A549 (cell line): ENCODE results near the gene INPP4B. TPM values are rescaled to one million over a fixed set of nuclear protein-coding genes. Genes with fewer than 3 reads are reported as not detected.

ENCODE experiments used
- ATAC-seq, 2 experiments: fragments of 200-7000 bp in 1 of 2; fragments of >200 bp in 1 of 2; cut with Nextera tagmentation in 1 of 2; cut with Tn5 transposase in 1 of 2; 3 replicates each; pipeline versions ENCODE4 v1.8.0 to v1.9.1; 2018 to 2020; ENCODE audit warnings: mild to moderate bottlenecking in 1 of 2, moderate library complexity in 1 of 2
- CTCF ChIA-PET: fragments of 300-600 bp; sonication (Branson Sonifier 250); formaldehyde crosslinking; extraction: SDS; loops from one replicate; lab custom pipeline; 2021; ENCODE audit warnings: antibody characterized with exemption, inconsistent platforms; lab: Yijun Ruan, JAX
- POLR2A ChIA-PET: fragments of 350-600 bp; formaldehyde crosslinking; extraction: SDS; loops from one replicate; lab custom pipeline; 2021; ENCODE audit warnings: antibody characterized with exemption, inconsistent platforms; lab: Yijun Ruan, JAX
- DNase-seq, 2 experiments: peaks; one replicate each; pipeline versions ENCODE4 v3.0.0 to v3.0.0-alpha.2; 2011 to 2016; ENCODE audit warnings: low read depth in 1 of 2, low spot score in 1 of 2
- FAIRE-seq: peaks from 2 replicates; lab custom pipeline; 2011; peaks lifted over from hg19 to GRCh38; lab: Jason Lieb, UNC
- H3K27ac ChIP-seq, 2 experiments: fragments of >200 bp; sonication (Bioruptor Twin); formaldehyde crosslinking; 3 replicates each; pipeline ENCODE4 v1.5.1; 2016 to 2017
- H3K4me1 ChIP-seq: fragments of >200 bp; sonication (Bioruptor Twin); formaldehyde crosslinking; 3 replicates; pipeline ENCODE4 v1.6.1; 2016
- H3K4me2 ChIP-seq: fragments of >200 bp; sonication (Bioruptor Twin); formaldehyde crosslinking; 3 replicates; pipeline ENCODE4 v1.6.1; 2016
- H3K4me3 ChIP-seq: fragments of >200 bp; sonication (Bioruptor Twin); formaldehyde crosslinking; 3 replicates; pipeline ENCODE4 v1.5.1; 2016
- H3K9me3 ChIP-seq: fragments of >200 bp; sonication (Bioruptor Twin); formaldehyde crosslinking; 3 replicates; pipeline ENCODE4 v1.6.1; 2016
- BHLHE40 ChIP-seq: IDR thresholded peaks from 2 replicates; pipeline ENCODE4 v1.6.1; 2012; ENCODE audit warnings: low read depth, low read length, inconsistent platforms
- CEBPB ChIP-seq, 2 experiments: fragments of >200 bp in 1 of 2; sonication (Bioruptor Twin) in 1 of 2; formaldehyde crosslinking in 1 of 2; IDR thresholded peaks; 2 replicates each; pipeline ENCODE4 v1.6.1; 2012 to 2016
- CHD2 ChIP-seq: fragments of 150-350 bp; IDR thresholded peaks from 2 replicates; pipeline ENCODE4 v1.6.1; 2014; ENCODE audit warnings: low read length; ENCODE audit not compliant: partially characterized antibody
- EHF ChIP-seq: fragments of 250-450 bp; sonication (Bioruptor Pico); IDR thresholded peaks from 2 replicates; pipeline ENCODE4 v1.5.0; 2020; ENCODE audit warnings: mild to moderate bottlenecking
- ELK1 ChIP-seq: fragments of 150-350 bp; IDR thresholded peaks from 2 replicates; pipeline ENCODE4 v1.6.1; 2014; ENCODE audit warnings: low read depth, mild to moderate bottlenecking, low read length
- EP300 ChIP-seq, 2 experiments: fragments of >200 bp; sonication (Bioruptor Twin); formaldehyde crosslinking; IDR thresholded peaks; 2 replicates in 1 of 2; 3 replicates in 1 of 2; pipeline ENCODE4 v1.6.1; 2016 to 2017
- FOXS1 ChIP-seq: fragments of 250-450 bp; sonication (Bioruptor Pico); IDR thresholded peaks from 2 replicates; pipeline ENCODE4 v1.5.0; 2020; ENCODE audit warnings: mild to moderate bottlenecking, moderate library complexity
- HDAC2 ChIP-seq: fragments of 200-600 bp; sonication (generic); IDR thresholded peaks from 2 replicates; pipeline ENCODE4 v1.6.1; 2016
- HES2 ChIP-seq: fragments of >200 bp; sonication (Bioruptor Twin); formaldehyde crosslinking; IDR thresholded peaks from 2 replicates; pipeline ENCODE4 v1.6.1; 2016
- HEYL ChIP-seq: fragments of 250-450 bp; sonication (Bioruptor Pico); IDR thresholded peaks from 2 replicates; pipeline ENCODE4 v1.8.0; 2021; ENCODE audit warnings: mild to moderate bottlenecking, moderate library complexity
- JUN ChIP-seq, 2 experiments: fragments of >200 bp; sonication (Bioruptor Twin); formaldehyde crosslinking; IDR thresholded peaks; 2 replicates in 1 of 2; 3 replicates in 1 of 2; pipeline ENCODE4 v1.6.1; 2016 to 2017
- JUNB ChIP-seq: fragments of >200 bp; sonication (Bioruptor Twin); formaldehyde crosslinking; IDR thresholded peaks from 2 replicates; pipeline ENCODE4 v1.6.1; 2016
- MAX ChIP-seq: IDR thresholded peaks from 2 replicates; pipeline ENCODE4 v1.6.1; 2012
- MYC ChIP-seq: IDR thresholded peaks from 2 replicates; pipeline ENCODE4 v1.6.1; 2012; ENCODE audit warnings: mild to moderate bottlenecking, inconsistent platforms, low read length, improper control_type of control experiment, borderline replicate concordance
- NR3C1 ChIP-seq: fragments of >200 bp; sonication (Bioruptor Twin); formaldehyde crosslinking; IDR thresholded peaks from 3 replicates; pipeline ENCODE4 v1.6.1; 2017
- RAD21 ChIP-seq, 2 experiments: fragments of >200 bp in 1 of 2; sonication (Bioruptor Twin) in 1 of 2; formaldehyde crosslinking in 1 of 2; IDR thresholded peaks in 1 of 2; conservative IDR thresholded peaks in 1 of 2; 2 replicates in 1 of 2; 3 replicates in 1 of 2; pipeline ENCODE4 v1.6.1; 2012 to 2018; ENCODE audit warnings: inconsistent platforms in 1 of 2
- RFX5 ChIP-seq: fragments of 450-650 bp; IDR thresholded peaks from 2 replicates; pipeline ENCODE4 v1.7.1; 2014; ENCODE audit warnings: antibody characterized with exemption, mild to moderate bottlenecking, moderate library complexity
- SREBF2 ChIP-seq: fragments of 450-650 bp; IDR thresholded peaks from 2 replicates; pipeline ENCODE4 v1.6.1; 2014; ENCODE audit warnings: mild to moderate bottlenecking, moderate library complexity
- TFCP2L1 ChIP-seq: fragments of 250-450 bp; sonication (Bioruptor Pico); IDR thresholded peaks from 2 replicates; pipeline ENCODE4 v1.5.0; 2021; ENCODE audit warnings: mild to moderate bottlenecking
- ZC3H11A ChIP-seq: fragments of 450-650 bp; IDR thresholded peaks from 2 replicates; pipeline ENCODE4 v1.6.1; 2014; ENCODE audit warnings: antibody characterized with exemption, mild to moderate bottlenecking
- WGBS: methylation state at CpG from one replicate; pipeline ENCODE4 v1.1.6; 2017; ENCODE audit errors: missing lambda C conversion rate; 5-methylcytosine and 5-hydroxymethylcytosine counted together
- polyA plus RNA-seq, 4 experiments: library from polyadenylated mRNA; depleted of rRNA in 3 of 4; stranded (reverse); fragments of >200 nt; fragmentation: RNase III in 1 of 4; extraction: RNeasy Plus Mini Kit Qiagen cat#74134 plus additional on column Dnase treatment in 1 of 4; gene quantifications; 2 replicates in 3 of 4; 3 replicates in 1 of 4; pipeline ENCODE4 v1.2.3, GENCODE V29; 2011 to 2017

The INPP4B gene
- polyA plus RNA-seq, 2 of the 4 experiments (the other 2 are of a cell fraction) = 7.2 to 14.9 TPM

- TF ChIP-seq CEBPB (IDR thresholded peaks at IDR 0.05) (no peak), RAD21 (conservative IDR thresholded peaks at IDR 0.05 in 1 of 2, IDR thresholded peaks at IDR 0.05 in 1 of 2) (no peak), FOXS1 (CRISPR knock-in tag) (no peak), CHD2 (no peak)
These were observed 19.4 kb downstream of the INPP4B start for GRCh38 chr4:142826503-142827241.

DNA sequence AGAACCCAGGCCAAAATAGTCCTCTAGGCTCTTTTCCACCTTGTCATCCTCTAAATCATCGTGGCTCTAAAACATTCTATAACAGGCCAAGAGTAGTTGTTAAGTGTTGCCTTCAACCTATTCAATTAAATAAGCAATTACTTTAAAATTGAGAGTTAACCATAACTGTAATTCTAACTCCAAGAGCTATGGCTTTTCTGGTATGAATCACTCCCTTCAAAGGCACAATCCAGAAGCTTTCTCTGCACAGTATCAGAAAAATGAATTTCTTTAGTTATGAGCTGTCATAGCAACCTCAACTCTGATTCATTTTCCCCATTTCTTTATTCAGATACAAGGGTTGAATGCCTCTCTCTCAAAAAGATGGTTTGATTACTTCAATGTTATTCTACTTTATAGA is 21.7 kb downstream of the INPP4B start:
- FAIRE-seq = no peak

More at GRCh38 chr4:142826503-142827241, 19.4 kb downstream of the INPP4B start:
- Histone ChIP-seq H3K4me3 (no peak overlapping the region), H3K9me3 (no peaks in the 10 kb centered on the region), H3K4me2 (no peak overlapping the region), H3K27ac (no peak overlapping the region), H3K4me1 (no peaks in the 10 kb centered on the region)
- FAIRE-seq (no peak), DNase-seq (no peak), ATAC-seq (no peak)
- WGBS = 91% methylated on average over 4 of the region's 4 CpGs
- ChIA-PET CTCF (no interaction called here), POLR2A (no interaction called here)

DNA sequence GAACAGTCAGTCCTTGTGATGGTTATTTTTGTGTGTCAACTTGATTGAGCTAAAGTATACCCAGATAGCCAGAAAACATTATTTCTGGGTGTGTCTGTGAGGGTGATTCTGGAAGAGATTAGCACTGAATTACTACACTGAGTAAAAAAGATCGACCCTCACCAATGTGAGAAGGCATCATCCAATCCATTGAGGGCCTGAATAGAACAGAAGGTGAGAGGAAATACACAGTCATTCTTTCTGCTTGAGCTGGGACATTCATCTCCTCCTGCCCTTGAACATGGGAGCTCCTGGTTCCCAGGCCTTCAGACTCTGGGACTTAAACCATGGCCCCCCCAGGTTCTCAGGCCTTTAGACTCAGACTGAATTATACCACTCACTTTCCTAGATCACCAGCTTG is 22.3 kb downstream of the INPP4B start:
- H3K27ac ChIP-seq = no peak overlapping the region
- ChIA-PET CTCF (no interaction called here), POLR2A (no interaction called here)
- no peaks in the 10 kb centered on the region for H3K4me1 ChIP-seq
- WGBS = 11% methylated on average over 1 of the region's 1 CpG
- TF ChIP-seq MAX (no peak), CHD2 (no peak), JUNB (no peak), BHLHE40 (no peak), MYC (no peak), EP300 (IDR thresholded peaks at IDR 0.05) (no peak), HDAC2 (no peak), ELK1 (no peak)
- no peak overlapping the region for H3K4me3 ChIP-seq
- DNase-seq (no peak), ATAC-seq (no peak), FAIRE-seq (no peak)
- H3K4me2 ChIP-seq = no peak overlapping the region
- no peaks in the 10 kb centered on the region for H3K9me3 ChIP-seq

More for the DNA sequence above, 21.7 kb downstream of the INPP4B start:
- no peak overlapping the region for H3K27ac ChIP-seq
- H3K4me1 ChIP-seq = no peaks in the 10 kb centered on the region
- CTCF ChIA-PET = no interaction called here
- H3K4me3 ChIP-seq = no peak overlapping the region
- TF ChIP-seq JUN (IDR thresholded peaks at IDR 0.05) (no peak), TFCP2L1 (CRISPR knock-in tag) (no peak), ZC3H11A (no peak)
- TF ChIP-seq, all 56 proteins: peak for 0
- ATAC-seq (no peak), DNase-seq (no peak)
- 56% methylated on average over 1 of the region's 1 CpG for WGBS
- POLR2A ChIA-PET = no interaction called here
- H3K4me2 ChIP-seq = no peak overlapping the region
- H3K9me3 ChIP-seq = no peaks in the 10 kb centered on the region

GRCh38 chr4:142818476-142818875 is 27.6 kb downstream of the INPP4B start:
- no peak overlapping the region for H3K4me3 ChIP-seq
- POLR2A ChIA-PET = no interaction called here
- no peak overlapping the region for H3K27ac ChIP-seq
- no peak for ATAC-seq
- H3K9me3 ChIP-seq = no peaks in the 10 kb centered on the region
- WGBS = 85% methylated on average over 4 of the region's 4 CpGs
- H3K4me1 ChIP-seq = 0 out of 3 replicates have a peak, but pooled peaks cover 3% of the 10 kb centered on the region
- CTCF ChIA-PET = no interaction called here
- no peak for DNase-seq
- no peak overlapping the region for H3K4me2 ChIP-seq
- FAIRE-seq = no peak
- no peak for TF ChIP-seq EHF (CRISPR knock-in tag)
- TF ChIP-seq SREBF2 = no peak
- no peak for TF ChIP-seq RAD21 (conservative IDR thresholded peaks at IDR 0.05 in 1 of 2, IDR thresholded peaks at IDR 0.05 in 1 of 2)
- TF ChIP-seq RFX5 = no peak
- TF ChIP-seq JUNB = no peak
- TF ChIP-seq JUN (IDR thresholded peaks at IDR 0.05) = no peak
- no peak for TF ChIP-seq HES2
- no peak for TF ChIP-seq HEYL (CRISPR knock-in tag)
- no peak for TF ChIP-seq NR3C1
